A204.1 (cell line): Measurements from ENCODE around the gene FRY.
A peak's percentile ranks its signal among the peaks of the same experiment; 100 is the strongest.

Source experiments
- FAIRE-seq: peaks from 2 replicates; lab custom pipeline; 2012; peaks lifted over from hg19 to GRCh38; lab: Jason Lieb, UNC

Gene FRY

DNA sequence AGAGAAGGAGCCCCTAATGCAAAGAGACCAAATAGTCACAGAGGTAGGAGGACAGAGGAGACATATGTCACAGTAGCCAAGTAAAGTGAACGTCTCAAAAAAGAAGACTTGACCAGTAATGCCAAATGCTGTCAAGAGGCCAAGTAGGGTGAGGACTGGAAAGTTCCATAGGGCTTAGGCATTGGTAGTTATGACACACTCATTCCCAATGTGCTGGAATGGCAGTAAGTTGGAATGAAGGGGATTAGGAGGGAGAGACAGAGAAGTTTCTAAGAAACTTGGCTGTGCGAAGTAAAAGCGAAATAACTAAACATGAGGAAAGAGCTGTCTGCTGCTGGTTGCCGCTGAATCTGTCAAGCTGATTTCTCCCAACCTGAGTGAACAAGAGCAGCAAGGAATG, 14.9 kb upstream of the FRY start:
- FAIRE-seq: no peak

DNA sequence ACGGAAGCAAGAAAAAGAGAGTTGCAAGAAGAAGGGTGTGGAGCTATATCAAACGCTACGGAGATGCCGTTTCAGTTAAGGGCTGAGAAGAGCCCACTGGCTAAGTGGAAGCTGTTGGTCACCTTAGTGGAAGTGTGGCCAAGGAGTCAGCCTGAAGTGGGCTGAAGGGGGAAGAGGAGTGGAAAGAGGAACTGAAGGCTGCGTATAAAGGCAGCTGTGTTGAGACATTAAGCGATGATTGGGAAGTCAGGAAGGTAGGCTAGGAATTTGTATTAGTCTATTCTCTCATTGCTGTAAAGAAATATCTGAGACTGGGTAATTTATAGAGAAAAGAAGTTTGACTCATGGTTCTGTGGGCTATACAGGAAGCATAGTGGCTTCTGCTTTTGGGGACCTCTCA, 14.1 kb upstream of the FRY start:
- FAIRE-seq: no peak

DNA sequence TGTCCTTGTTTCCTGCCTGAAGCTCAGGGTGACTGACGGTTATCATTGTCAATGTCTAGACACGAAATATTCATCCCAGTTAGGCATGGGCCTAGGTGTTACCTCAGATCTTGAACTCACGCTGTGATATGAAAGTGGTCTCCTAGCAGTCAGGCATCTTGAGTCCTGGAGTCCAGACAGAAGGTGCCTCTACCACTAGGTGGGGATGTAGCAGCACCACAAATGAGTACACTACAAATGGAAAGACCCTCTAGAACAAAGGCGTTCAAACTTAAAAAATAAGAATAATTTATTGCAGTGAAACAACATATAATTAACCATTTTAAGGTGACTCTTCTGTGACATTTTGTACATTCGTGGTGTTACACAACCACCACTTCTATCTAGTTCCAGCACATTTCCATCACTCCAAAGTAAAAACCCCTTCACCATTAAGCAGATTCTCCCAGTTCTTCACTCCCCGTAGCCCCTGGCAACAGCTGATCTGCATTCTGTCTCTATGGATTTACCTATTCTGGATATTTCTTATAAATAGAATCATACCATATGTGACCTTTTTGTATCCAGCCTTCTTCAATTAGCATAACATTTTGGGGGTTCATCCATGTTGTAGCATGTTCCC, 11.9 kb upstream of the FRY start:
- no peak for FAIRE-seq

DNA sequence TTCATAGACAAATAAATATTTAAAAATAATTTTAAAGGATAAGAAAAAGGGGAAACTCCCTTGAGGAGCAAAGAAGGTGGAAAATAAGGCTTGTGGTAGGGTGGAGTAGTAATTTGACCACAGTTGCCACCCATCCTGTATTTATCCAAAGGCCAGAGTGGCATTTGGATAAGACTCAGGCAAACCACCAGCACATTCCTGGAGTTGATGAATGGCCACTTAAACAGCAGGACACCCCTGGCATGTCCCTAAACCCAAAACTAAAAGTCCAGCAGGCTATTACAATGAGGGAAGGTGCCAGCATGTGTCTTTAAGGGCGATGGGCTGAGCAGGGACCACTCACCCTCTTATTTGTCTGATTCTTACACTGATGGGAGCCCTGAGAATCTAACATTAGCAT, 9.8 kb upstream of the FRY start:
- no peak for FAIRE-seq

DNA sequence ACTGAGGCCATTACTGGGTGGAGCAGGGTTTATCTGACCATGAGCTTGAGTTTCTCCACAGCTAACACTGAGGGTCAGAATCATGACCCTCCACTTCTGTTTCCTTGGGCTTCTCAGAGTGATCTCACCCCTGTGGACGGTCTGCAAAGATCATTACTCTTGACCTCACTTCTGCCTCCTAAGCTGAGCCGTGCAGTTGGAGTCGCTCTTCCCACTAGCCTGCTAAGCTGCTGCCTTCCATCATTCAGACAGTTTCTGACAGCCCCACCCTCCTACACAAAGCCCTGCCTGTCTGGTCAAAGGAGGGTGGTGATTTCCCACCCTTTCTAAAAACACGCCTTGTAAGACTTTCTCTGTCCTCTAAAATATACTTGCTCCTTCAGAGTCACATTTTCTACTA, 9.3 kb upstream of the FRY start:
- FAIRE-seq: no peak

DNA sequence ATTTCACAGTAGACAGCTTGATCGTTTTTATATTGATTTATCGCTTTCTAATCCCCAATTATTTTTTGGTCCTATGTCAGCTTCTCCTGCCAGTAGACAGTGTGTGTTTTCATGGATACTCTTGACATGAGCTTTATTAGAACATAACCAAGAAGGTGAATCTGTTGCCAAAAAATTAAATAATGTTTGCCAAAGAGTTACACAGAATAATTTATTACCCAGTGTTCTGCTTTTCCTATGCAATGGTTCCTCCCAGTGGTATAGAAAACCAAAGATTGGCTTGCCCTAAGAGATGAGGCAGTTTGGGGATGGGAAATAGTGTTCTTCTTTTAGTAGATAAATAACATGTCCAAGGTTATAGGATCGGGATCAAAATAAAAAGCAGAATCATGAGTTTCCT, 8.5 kb upstream of the FRY start:
- FAIRE-seq: no peak

DNA sequence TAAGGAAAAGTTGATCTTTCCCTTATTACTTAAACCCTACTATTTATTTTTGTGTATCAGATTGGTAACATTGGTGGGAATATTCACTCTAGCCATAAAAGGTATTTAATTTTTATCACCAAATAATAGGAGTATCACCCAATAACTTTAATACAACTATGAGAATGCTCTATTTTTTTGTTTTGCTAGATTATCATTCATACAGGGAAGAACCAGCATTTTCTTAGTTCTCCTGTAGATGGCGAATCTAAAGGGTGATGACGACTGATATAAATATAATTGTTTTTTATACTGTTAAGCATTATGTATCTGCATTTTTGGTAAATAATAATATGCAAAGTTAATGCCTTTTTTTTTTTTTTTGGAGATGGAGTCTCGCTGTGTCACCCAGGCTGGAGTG, 7.9 kb upstream of the FRY start:
- FAIRE-seq: peak; percentile 84

DNA sequence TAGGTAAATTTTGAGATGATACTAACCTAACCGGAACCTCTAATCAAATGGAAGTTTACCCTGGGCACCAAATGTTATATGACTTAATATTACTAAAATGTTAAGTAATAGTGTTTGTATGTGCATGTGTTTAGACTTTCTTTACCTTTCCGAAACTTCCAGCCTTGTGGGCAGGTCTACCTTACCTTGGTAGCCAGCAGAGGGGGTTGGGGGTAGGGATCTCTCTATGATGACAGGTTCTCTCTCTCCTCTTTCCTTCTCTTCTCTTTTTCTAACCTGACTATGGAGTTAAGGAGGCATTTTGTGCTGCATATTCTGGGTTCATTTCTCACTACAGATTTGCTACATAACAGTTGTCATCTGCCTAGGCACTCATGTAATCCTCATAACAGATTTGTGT, 6.8 kb upstream of the FRY start:
- FAIRE-seq: no peak

DNA sequence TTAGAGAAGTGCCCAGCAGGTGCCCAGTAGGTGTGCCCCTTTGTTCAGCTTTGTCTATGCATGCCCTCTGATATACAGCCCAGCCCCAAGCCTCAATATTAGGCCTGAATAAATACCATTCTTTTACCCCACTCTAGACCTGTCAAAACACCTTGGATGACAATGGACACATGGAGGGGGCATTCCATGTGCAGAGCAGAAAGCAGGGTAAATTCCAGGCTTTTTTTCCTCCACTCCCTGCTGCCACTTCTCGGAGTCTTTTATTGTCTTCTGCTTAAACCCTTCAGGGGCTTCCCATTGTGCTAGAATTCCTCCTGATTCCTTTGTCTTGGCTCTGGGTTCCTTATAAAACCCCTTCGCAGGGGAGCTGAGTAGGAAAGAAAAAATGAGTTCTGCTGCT, 5.8 kb upstream of the FRY start:
- FAIRE-seq: no peak

DNA sequence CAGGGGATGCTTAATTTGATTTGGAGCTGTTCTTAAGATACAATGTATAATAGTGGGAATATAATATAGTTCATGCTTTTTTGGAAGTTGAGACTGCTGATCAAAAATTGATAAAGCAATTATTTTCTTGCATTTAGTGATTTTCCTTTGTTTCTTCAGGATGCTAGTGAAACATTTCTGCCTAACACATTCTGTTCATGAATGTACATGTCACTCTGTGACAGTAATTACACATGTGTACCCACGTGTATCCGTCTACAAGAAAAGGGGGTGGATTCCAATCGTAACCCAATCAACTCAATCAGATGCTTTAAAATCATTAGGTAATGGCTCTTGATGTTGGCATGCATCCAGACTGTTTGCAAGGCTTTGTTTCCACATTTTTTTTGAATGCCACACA, 5.0 kb upstream of the FRY start:
- no peak for FAIRE-seq

DNA sequence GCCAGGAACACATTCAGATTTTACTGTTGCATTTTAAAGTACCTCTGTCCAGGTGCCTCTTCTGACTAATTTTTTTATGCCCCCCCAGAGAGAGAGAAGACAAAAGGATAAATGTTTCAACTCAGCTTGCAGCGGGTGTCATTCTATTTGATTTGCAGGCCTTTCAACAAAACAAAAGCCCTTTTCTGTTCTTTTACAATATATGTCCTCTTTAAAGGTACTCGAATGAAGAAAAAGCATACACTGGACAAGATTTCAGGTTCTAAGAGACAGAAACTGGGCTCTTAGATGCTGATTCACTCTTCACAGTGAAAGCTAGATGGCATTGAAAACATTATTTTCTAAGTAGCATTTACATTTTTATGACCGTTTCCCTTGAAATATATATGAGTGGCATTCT, 2.9 kb upstream of the FRY start:
- no peak for FAIRE-seq

DNA sequence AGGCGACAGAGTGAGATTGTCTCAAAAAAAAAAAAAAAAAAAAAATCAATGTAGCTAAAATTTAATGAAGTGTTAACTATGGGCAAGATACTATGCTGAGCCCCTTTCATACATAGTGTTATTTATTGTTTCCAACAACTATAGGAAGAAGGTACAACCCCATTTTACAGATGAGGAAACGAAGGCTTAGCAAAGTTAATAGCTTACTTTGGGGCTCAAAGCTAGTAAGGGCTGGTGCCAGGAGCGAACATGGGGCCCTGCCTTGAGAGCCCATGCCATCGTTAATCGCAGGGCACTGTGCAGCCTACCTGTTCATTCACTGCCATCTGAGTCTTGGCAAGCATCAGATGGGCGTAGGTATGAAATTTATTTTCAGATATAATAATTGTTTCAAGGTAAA, 1.9 kb upstream of the FRY start:
- no peak for FAIRE-seq

DNA sequence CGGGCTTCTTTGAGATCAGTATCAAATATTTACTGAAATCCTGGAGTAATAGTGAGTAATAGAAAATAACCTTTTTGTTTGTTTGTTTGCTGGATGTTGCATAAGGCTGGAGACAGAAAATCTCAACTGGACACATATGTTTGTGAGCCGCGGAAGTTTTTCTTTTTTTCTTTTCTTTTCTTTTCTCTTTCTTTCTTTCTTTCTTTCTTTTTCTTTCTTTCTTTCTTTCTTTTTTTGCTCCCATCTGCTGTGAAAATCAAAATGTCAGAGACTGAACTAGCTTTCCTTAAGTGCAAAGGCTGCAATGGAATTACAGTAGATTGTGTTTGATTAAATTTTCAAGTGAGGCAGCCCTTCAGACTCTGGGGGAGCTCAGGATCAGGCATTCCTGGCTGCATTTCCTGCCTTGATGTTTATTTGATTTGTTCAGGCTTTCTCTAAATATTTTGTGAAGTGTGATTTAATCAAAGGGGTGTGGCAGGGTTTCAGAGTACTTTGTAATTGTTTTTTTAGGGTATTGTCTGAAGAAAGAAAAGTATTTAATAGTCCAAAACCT, 319 bp downstream of the FRY start:
- FAIRE-seq: no peak

DNA sequence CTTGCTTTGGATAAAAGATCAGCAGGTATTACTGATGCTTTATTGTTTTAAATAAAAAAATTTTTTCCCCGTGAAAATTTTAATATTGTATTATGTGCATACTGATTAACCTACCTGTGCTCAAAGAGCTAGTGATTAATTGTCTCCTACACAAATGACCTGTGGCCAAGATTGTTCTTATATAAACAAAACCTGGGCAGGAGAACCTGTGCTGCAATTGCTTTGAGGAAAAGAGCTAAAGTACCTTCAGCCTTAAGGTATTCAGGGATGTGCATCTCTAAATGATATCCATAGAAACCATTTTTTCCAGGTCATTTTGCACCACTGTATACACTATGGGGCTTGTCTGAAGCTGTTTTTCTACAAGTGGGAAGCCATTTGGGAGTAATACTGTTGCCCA, 1.2 kb downstream of the FRY start:
- FAIRE-seq: no peak

DNA sequence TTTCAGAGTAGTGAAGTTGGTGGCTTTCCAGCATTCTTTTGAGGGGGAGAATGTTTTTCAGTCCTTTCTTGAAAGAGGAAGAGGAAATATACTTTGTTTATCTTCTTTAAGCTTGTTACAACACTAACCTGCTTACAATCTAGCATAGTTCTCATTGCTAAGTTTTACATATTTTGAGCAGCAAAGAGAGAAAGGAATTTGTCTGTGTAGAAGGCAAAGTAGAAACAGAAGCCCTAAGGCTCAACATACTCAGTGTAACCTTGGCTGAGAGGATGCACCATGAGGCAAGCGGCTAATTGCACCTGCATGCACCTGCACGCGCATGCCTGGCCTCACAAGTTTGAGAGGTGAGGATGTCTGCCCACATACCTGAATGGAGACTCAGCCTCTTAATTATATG, 2.2 kb downstream of the FRY start:
- no peak for FAIRE-seq

DNA sequence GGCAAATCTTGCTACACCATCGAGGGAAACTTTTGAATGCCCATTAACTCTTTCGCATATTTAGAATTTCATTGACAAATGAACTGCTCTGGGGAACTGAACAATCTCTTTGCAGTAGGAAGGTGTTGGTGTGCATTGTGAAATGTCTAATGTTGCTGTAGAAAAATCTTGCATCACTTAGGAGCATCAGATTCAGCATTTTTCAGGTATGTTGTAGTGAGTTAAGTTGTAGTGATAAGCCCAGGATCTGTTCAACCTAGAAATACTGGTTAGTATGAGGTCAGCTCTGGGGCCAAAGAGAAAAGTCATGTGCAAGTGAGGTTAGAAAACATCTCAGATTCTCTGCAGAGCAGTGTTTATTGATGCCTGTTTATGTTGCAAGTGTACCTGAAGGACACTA, 4.1 kb downstream of the FRY start:
- FAIRE-seq: no peak

DNA sequence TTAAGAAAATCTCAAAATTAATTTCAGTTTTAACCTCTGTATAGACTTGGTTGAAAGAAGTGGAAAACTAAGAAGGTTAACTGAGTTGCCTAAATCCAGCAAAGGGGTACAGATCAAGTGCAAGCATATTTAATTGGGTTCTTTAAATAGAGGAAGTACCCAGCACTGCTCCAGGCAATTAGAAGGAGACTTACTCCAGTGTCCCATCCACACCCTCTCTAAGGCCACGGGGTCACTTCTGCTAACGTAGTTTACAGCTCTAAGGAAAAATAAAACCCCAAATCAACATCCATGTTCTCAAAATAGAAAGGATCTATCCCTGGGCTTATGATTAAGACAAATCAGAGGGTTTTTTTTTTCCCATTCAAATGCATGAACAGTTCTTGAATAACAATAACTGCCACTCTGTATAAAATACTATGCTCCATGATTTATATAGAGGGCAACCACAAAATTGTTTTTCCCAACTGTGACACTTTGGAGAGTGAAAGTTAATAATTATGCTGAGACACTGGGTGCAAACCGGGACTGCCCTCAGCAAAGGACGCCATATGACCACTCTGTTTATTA, 4.6 kb downstream of the FRY start:
- no peak for FAIRE-seq

DNA sequence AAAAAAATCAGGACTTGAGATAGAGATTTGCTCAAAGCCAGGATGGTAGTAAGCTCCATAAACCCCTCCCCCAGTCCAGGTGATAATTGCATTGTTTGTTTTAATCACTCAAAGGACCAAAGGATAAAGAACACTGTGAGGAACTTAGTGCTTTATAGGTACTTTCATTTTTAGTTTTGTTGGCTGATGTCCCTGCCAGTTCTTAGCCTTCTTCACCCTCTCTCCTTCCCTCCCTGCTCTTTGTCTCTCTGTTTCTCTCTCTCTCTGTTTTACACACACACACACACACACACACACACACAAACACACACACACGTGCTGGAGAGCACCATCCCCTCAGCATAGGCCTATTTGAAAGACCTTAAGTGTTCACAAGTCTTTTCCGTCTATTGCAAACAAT, 5.2 kb downstream of the FRY start:
- no peak for FAIRE-seq

DNA sequence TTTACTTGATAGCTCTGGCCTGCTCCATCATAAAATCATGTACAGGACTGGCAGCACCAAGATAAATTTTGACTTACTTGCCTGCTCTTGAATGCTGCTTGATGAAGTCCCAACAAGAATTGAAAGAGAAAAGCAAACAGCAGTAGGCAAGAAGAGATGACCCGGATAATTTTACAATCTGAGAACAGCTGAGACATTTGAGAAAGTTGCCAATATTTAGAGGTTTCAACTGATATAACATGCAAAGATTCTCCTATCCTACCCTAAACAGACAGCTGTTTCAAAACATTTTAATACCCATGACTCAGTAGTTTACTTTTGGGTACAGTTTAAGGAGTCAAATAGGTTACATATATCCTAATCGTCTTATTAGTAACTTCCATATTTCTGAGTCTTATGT, 5.9 kb downstream of the FRY start:
- no peak for FAIRE-seq

DNA sequence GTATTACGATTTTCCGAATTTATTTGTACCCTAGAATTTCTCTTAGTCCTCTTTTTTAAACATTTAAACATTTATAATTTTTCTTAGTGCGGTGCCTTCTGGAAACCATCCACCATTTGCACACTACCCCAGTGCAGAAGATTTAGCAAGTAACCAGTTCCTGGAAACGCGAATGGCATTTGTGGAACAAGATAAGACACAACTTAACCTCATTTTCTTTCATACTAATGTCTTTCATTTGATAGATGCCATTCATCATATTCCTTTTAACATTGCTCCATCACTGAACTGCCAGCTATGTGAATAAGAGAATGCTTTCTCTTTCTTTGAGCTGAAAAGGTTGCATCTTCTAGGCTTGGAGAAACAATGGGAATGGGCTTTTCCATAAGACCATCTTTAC, 6.8 kb downstream of the FRY start:
- no peak for FAIRE-seq

DNA sequence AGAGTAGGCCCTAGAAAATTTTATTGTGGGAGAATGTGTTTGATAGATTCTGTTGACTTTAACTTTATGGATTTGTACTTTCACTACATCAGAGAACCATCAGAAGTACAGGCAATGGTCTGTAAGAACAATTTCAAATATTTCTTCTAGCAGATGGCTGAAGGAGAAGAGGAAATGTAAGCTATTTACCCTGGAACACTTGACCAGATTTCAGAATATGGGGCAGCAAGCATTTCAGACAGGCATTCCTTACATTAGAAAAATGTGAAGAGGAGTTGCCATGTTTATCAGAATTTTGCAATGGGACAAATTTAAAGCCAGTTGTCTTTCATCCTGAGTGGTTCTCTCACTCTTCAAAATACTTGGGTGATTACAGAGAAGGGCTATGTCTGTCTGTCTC, 7.5 kb downstream of the FRY start:
- no peak for FAIRE-seq

DNA sequence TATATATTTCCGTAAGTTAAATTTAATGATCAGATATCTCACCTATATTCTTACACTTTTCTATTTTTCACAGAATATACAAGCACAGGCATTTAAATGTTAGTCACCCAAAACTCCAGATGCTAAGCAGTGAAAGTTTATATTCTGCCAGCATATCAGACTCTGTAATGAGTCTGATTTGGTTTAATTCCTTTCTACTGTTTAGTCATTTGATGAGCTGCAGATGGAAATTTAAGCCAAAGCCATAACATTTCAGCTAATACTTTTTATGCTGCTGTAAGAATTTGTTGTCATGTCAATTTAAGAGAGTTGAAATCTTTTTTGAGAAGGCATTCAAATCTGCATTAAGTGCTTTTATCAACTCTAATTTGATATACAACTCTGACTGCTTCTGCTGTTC, 8.0 kb downstream of the FRY start:
- FAIRE-seq: no peak

DNA sequence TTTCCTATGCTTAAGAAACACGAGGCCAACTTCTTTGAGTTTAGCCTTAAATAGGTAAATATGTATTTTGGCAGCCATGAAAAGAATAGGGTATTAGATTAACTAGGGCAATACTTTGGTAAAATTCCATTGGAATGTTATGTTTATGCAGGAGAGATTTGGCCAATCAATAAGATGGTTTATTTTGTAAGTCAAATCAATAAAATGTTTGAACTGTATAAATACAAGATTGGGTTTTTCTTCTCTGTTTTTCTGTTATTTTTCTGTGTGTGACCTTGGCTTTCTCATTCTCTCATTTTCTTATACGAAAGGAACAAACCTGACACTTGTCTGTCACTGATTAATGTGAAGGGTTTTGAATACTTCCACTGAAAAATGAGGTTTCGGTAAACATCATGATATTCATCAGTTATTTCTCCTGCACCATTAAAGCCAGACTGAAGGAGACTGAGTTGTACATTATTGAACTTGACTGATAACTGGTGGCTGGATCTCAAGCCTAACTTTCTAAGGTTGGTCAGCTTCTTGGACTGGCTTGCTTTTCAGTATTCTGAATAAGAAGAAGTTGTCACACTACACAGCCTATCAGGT, 8.6 kb downstream of the FRY start:
- no peak for FAIRE-seq

DNA sequence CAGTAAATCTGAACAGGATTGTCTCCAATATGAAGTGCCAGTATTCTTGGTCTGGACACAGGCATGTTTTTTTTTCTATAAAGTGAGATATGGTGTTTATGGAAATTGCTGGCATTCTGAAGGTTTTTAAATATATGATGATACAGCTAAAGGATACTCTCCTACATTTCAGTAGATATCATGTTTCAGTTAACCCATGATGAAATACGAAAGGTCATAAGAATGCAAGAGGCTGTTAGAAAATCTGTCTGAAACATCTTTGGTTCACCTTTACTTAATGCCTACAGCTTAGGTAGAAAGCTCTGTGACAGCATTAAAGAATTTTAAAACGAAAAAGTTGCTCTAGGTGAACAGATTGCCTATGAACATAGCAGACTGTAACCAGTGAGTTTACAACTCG, 9.1 kb downstream of the FRY start:
- no peak for FAIRE-seq
